GM12873 (cell line): ENCODE data around the gene EHMT1.

ENCODE experiments used
- TF ChIP-seq, protein P1 (sequence below): IDR thresholded peaks from 2 replicates; pipeline ENCODE4 v1.5.1; 2012; ENCODE audit warnings: low read depth, mild to moderate bottlenecking, moderate library complexity, low read length, control low read depth; ENCODE audit not compliant: insufficient read depth; ENCODE audit errors: missing control alignments

The EHMT1 gene

DNA sequence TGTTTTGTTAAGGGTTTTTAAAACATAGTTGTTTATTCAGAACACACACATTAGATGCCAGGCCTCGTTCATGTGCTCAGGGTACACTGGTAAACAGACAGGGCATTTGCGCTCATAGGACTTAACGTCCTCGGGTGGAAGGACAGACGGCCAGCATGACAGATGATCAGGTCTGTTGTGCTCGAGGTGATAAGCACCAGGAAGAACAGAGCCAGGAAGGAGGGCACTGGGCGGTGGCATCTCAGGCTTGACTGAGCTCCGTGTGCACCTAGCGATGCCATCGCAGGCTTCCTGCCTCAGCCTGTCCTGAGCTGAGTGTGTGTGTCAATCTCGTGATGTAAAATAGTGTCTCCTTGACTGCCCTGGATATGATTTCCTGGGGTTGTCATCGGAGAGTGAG, 96.5 kb downstream of the EHMT1 start:
- TF ChIP-seq, protein P1, sequence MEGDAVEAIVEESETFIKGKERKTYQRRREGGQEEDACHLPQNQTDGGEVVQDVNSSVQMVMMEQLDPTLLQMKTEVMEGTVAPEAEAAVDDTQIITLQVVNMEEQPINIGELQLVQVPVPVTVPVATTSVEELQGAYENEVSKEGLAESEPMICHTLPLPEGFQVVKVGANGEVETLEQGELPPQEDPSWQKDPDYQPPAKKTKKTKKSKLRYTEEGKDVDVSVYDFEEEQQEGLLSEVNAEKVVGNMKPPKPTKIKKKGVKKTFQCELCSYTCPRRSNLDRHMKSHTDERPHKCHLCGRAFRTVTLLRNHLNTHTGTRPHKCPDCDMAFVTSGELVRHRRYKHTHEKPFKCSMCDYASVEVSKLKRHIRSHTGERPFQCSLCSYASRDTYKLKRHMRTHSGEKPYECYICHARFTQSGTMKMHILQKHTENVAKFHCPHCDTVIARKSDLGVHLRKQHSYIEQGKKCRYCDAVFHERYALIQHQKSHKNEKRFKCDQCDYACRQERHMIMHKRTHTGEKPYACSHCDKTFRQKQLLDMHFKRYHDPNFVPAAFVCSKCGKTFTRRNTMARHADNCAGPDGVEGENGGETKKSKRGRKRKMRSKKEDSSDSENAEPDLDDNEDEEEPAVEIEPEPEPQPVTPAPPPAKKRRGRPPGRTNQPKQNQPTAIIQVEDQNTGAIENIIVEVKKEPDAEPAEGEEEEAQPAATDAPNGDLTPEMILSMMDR = no peak

GRCh38 chr9:137716694-137717287, 98.0 kb downstream of the EHMT1 start:
- TF ChIP-seq, protein P1 = no peak

DNA sequence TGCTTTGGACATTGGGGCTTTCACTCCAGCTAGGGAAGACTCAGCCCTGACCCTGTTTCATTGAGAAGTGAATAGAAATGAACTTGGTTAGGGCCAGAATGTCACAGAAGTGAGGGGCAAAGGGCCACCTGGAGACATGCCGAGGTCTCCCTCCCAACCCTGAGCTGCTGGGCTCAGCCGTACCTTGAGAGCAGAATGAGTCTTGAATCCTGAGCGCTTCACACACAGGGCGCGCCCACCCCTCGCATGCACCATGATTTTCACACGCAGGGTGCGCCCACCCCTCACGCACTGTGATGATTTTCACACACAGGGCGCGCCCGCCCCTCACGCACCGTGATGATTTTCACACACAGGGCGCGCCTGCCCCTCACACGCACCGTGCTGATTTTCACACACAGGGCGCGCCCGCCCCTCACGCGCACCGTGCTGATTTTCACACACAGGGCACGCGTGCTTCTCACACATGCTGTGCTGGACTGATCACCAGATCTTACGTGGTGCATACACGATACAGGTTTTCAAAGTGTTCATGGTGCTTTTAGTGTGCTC, 99.0 kb downstream of the EHMT1 start:
- TF ChIP-seq, protein P1 = no peak

DNA sequence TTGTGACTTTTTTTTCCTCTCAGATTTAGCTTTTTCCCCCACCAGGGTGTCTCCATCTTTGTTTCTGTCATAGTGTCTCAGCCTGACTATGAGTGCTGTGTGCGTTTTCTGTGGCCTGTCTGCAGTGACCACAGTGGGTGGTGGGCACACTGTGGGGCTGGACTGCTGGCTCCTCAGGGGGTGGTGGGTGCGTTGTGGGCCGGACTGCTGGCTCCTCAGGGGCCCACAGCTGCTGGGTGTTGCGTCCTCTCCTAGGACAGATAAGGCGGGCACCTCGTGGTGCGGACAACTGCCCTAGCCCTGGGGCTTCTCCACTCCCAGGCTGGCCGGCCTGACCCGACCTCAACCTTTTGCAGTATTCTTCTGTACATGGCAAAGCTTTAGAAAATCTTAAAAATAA, 100.4 kb downstream of the EHMT1 start:
- TF ChIP-seq, protein P1 = no peak

GRCh38 chr9:137720571-137721110, 101.8 kb downstream of the EHMT1 start:
- TF ChIP-seq, protein P1 = no peak

GRCh38 chr9:137721479-137721878, 102.7 kb downstream of the EHMT1 start:
- TF ChIP-seq, protein P1 = no peak

DNA sequence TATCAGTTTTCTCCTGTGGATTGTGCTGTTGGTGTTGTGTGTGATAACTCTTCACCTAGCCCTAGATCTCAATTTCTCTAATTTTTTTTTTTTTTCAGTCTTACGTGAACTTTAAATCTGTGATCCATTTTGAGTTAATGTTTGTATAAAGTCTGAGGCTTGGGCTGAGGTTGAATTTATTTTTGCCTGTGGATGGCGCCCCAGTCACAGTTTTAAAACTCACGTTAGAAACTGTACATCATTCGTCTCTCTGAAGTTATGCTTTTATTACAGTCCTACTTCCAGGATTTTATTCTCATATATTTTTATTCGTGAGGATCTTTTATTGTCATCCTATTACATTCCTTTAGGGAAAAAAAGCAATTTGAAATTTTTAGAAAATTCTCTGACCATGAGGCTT, 103.1 kb downstream of the EHMT1 start:
- TF ChIP-seq, protein P1 = peak; percentile 12
